ENCODE measurements around the gene EPS15. TPM values are rescaled to one million over a fixed set of nuclear protein-coding genes. Genes with fewer than 3 reads are reported as not detected.
"Not testable (repeated sequence)": the region's sequence is repeated elsewhere in the genome, so short reads cannot be mapped to it uniquely, and the experiment has no call there.

EPS15 gene
- total RNA-seq, 1 donor from 2014 or later = 55.0 TPM

- Mint-ChIP-seq H3K9me3 (no peaks in the 10 kb centered on the region), H3K27ac (no peak overlapping the region), H3K4me3 (no peak overlapping the region), H3K4me1 (peaks cover 12% of the 10 kb centered on the region), H3K36me3 (ENCODE audit: low read depth) (no peaks in the 10 kb centered on the region), H3K27me3 (peaks cover 34% of the 10 kb centered on the region)
- intact Hi-C loops (cut with micrococcal nuclease) = no loop called here
- no peak for DNase-seq
Observed at GRCh38 chr1:51328926-51329325, 190.1 kb downstream of the EPS15 start.

DNA sequence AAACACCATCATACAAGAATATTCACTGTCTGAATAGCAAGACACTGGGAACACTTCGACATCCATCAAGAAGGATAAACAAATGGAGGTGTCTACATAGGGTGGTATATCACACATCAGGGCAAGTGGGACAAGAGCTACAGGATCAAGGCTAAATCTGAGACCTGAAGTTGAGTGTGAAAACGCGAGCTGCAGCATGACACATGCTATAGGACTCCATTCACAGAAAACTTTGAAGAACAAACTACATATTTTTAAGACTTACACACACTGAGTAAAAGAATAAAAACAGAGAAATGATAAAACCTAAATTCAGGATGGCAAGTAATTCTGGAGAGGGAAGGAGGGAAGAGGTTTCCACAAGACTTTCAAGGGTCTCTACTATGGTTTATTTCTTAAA lies 190.8 kb downstream of the EPS15 start:
- DNase-seq = no peak
- H3K27ac Mint-ChIP-seq = no peak overlapping the region
- intact Hi-C loops (cut with micrococcal nuclease) = no loop called here
- no peak overlapping the region for H3K4me3 Mint-ChIP-seq
- peaks cover 36% of the 10 kb centered on the region for H3K27me3 Mint-ChIP-seq
- no peaks in the 10 kb centered on the region for H3K36me3 Mint-ChIP-seq (ENCODE audit: low read depth)
- H3K9me3 Mint-ChIP-seq = no peaks in the 10 kb centered on the region
- H3K4me1 Mint-ChIP-seq = peaks cover 12% of the 10 kb centered on the region

GRCh38 chr1:51327386-51327785 lies 191.7 kb downstream of the EPS15 start:
- no peaks in the 10 kb centered on the region for H3K9me3 Mint-ChIP-seq
- H3K27me3 Mint-ChIP-seq = peaks cover 41% of the 10 kb centered on the region
- H3K27ac Mint-ChIP-seq = no peak overlapping the region
- intact Hi-C loops (cut with micrococcal nuclease) = no loop called here
- no peak for DNase-seq
- no peak overlapping the region for H3K4me3 Mint-ChIP-seq
- peaks cover 12% of the 10 kb centered on the region for H3K4me1 Mint-ChIP-seq
- no peaks in the 10 kb centered on the region for H3K36me3 Mint-ChIP-seq (ENCODE audit: low read depth)

GRCh38 chr1:51326839-51327238 lies 192.2 kb downstream of the EPS15 start:
- Mint-ChIP-seq H3K27me3 (peaks cover 40% of the 10 kb centered on the region), H3K4me3 (no peak overlapping the region), H3K36me3 (ENCODE audit: low read depth) (no peaks in the 10 kb centered on the region), H3K27ac (no peak overlapping the region), H3K4me1 (peaks cover 12% of the 10 kb centered on the region), H3K9me3 (no peaks in the 10 kb centered on the region)
- DNase-seq = no peak
- intact Hi-C loops (cut with micrococcal nuclease) = no loop called here

DNA sequence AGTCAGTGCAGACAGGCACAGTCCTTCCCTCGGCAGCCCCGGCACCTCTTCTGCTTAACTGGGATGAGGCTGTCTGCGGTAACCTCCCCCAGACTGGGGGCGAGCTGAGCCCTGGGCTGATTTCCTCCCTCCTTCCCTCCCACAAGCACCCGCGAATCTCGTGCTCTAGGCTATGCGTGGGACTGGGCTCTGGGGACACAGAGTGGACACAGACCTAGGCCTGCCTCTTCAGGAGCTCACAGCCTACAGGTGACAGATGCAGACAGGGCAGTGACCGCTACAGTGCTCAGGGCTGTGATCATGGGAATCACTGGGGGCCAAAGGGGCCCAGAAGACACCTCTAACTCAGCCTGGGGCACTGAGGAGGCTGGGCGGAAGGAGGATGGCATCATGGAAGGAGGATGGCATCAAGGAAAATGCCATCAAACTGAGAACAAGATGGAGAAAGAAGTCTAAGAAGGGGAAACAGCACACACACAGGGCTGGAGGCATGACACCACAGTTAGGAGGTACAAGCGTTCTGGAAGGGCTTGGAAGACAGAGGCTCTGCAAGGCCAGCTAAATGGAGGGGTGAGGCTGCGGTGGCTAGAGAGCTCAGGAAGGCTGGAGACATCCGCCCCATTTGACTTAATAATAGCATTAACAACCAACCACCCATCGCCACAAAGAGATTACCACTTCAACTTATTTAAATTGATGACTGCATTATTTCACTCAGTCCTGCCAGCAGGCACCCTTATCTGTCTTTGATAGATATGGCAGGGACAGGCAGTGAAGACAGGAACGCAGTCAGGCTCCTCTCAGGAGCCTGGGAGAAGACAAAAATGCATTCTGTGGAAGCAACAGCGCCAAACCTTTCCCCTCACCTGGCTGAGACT lies 192.9 kb downstream of the EPS15 start:
- Mint-ChIP-seq H3K27ac (no peak overlapping the region), H3K4me1 (peaks cover 7% of the 10 kb centered on the region), H3K27me3 (peaks cover 33% of the 10 kb centered on the region), H3K4me3 (no peak overlapping the region), H3K9me3 (no peaks in the 10 kb centered on the region), H3K36me3 (ENCODE audit: low read depth) (no peaks in the 10 kb centered on the region)
- DNase-seq = no peak
- intact Hi-C loops (cut with micrococcal nuclease) = no loop called here

- Mint-ChIP-seq H3K27ac (no peak overlapping the region), H3K4me1 (peaks cover 2% of the 10 kb centered on the region), H3K36me3 (ENCODE audit: low read depth) (no peaks in the 10 kb centered on the region), H3K4me3 (no peak overlapping the region), H3K27me3 (peaks cover 28% of the 10 kb centered on the region), H3K9me3 (no peaks in the 10 kb centered on the region)
- intact Hi-C loops (cut with micrococcal nuclease) = no loop called here
- DNase-seq = no peak
Observed at GRCh38 chr1:51325391-51325790, 193.7 kb downstream of the EPS15 start.

DNA sequence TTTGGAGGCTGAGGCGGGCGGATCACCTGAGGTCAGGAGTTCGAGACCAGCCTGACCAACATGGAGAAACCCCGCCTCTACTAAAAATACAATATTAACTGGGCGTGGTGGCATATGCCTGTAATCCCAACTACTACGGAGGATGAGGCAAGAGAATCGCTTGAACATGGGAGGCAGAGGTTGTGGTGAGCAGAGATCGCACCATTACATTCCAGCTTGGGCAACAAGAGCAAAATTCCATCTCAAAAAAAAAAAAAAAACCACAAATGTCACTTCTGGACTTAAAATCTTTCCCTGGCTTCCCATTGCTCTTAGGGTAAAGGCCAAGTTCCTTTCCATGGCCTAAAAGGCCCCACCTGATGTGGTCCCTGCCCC lies 194.1 kb downstream of the EPS15 start:
- not testable (repeated sequence) for H3K36me3 Mint-ChIP-seq (ENCODE audit: low read depth)

DNA sequence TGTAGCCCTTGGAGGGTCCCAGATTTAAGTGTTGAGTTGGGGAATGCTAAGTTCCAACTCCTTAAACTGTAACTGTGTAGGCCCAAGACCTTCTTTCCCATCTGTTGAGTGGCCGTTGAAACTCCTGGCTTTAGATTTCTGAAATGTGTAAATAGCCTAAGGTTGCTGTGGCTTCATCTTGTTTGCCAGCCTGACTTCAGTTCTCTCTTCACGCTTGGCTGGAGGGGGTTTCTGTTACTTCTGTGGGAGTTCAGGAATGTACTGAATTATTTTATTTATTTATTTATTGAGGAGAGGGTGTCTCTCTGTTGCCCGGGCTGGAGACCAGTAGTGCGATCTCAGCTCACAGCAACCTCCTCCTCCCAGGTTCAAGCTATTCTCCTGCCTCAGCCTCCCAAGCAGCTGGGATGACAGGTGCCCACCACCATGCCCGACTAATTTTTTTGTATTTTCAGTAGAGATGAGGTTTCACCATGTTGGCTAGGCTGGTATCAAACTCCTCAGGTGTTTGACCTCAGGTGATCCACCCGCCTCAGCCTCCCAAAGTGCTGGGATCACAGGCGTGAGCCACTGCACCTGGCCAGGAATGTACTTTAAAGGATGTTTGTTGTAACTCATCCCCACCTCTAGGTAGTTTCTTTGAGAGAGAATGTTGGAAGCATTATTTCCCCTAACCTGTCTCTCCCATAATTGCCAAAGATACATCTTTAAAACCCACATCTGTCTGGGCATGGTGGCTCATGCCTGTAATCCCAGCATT lies 194.6 kb downstream of the EPS15 start:
- Mint-ChIP-seq H3K9me3 (no peaks in the 10 kb centered on the region), H3K4me1 (peaks cover 2% of the 10 kb centered on the region), H3K27me3 (peaks cover 24% of the 10 kb centered on the region), H3K27ac (no peak overlapping the region), H3K4me3 (no peak overlapping the region), H3K36me3 (ENCODE audit: low read depth) (no peaks in the 10 kb centered on the region)
- intact Hi-C loops (cut with micrococcal nuclease) = no loop called here
- DNase-seq = no peak

More for the DNA sequence above, 194.1 kb downstream of the EPS15 start:
- H3K27ac Mint-ChIP-seq; DNase-seq; intact Hi-C loops (cut with micrococcal nuclease); H3K9me3 Mint-ChIP-seq; H3K4me1 Mint-ChIP-seq; H3K4me3 Mint-ChIP-seq: not testable (repeated sequence)
- peaks cover 28% of the 10 kb centered on the region for H3K27me3 Mint-ChIP-seq

DNA sequence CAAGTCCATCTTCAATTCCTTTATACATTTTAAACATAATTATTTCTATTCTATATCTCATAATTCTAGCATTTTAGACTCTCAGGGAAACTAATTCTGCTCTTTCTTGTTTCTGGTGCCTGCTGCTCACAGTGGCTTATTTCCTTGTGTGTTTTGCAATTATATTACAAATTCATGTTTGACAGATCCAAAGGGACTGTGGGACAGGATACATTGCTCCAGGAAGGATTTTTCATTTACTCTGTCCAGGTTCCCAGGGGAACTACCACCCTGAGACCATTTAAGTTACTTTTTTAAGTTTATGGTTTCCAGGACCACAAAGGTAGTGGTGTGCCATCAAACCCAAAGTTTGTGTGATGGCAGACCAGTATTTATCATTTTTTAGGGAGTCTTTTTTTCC lies 195.3 kb downstream of the EPS15 start:
- no peak for DNase-seq
- H3K4me1 Mint-ChIP-seq = peaks cover 2% of the 10 kb centered on the region
- no peak overlapping the region for H3K4me3 Mint-ChIP-seq
- peaks cover 21% of the 10 kb centered on the region for H3K27me3 Mint-ChIP-seq
- no peaks in the 10 kb centered on the region for H3K9me3 Mint-ChIP-seq
- H3K36me3 Mint-ChIP-seq (ENCODE audit: low read depth) = no peaks in the 10 kb centered on the region
- intact Hi-C loops (cut with micrococcal nuclease) = no loop called here
- no peak overlapping the region for H3K27ac Mint-ChIP-seq

DNA sequence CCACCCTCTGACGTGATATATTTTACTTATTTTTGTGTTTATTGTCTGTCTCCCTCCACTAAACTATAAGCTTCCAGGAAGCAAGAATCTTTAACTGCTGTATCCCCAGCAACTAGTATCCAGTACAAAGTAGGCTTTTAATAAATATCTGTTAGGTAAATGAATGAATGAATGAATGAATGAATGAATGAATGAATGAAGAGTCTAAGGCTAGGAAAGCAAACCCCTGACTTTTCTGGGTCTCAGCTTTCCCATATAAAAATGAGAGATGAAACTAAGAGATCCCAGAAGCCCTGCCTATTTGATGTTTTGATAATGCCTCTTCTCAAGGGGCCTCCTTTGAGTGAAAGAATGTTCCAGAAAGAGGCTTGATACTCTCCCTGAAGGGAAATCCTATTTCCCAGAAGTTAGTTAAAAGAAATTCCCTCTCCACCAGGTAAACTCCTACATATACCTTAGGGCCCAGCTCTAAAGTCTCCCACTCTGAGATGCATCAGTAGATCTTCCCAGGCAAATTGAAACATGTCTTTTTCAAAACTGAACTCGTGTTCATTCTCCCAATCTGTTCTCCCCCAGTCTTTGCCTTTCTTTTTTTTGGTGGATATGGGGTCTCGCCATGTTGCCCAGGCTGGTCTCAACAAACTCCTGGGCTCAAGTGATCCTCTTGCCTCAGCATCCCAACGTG lies 196.5 kb downstream of the EPS15 start:
- Mint-ChIP-seq H3K27me3 (peaks cover 16% of the 10 kb centered on the region), H3K4me1 (peaks cover 2% of the 10 kb centered on the region), H3K4me3 (no peak overlapping the region), H3K36me3 (ENCODE audit: low read depth) (no peaks in the 10 kb centered on the region), H3K9me3 (no peaks in the 10 kb centered on the region), H3K27ac (no peak overlapping the region)
- no peak for DNase-seq
- intact Hi-C loops (cut with micrococcal nuclease) = no loop called here

DNA sequence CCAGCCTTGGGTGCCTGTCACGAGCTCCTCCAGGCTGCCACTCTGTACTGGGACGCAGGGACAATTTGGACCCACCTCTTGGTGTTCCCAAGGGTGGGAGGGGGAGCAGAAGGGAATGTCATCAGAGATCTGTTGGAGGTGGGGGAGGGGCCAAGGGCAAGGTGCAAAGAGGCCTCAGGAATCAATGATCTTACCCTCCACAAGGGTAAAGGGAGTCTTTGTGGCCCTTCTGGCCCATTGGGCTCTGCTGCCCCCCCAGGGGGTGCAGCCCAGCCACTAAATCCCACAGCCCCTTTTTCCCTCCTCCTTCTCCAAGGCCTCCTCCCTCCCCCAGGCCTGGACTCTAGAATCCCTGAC lies 197.2 kb downstream of the EPS15 start:
- no peaks in the 10 kb centered on the region for H3K9me3 Mint-ChIP-seq
- no peaks in the 10 kb centered on the region for H3K36me3 Mint-ChIP-seq (ENCODE audit: low read depth)
- no peak overlapping the region for H3K4me3 Mint-ChIP-seq
- H3K4me1 Mint-ChIP-seq = no peaks in the 10 kb centered on the region
- H3K27ac Mint-ChIP-seq = no peak overlapping the region
- intact Hi-C loops (cut with micrococcal nuclease) = no loop called here
- DNase-seq = no peak
- peaks cover 16% of the 10 kb centered on the region for H3K27me3 Mint-ChIP-seq

DNA sequence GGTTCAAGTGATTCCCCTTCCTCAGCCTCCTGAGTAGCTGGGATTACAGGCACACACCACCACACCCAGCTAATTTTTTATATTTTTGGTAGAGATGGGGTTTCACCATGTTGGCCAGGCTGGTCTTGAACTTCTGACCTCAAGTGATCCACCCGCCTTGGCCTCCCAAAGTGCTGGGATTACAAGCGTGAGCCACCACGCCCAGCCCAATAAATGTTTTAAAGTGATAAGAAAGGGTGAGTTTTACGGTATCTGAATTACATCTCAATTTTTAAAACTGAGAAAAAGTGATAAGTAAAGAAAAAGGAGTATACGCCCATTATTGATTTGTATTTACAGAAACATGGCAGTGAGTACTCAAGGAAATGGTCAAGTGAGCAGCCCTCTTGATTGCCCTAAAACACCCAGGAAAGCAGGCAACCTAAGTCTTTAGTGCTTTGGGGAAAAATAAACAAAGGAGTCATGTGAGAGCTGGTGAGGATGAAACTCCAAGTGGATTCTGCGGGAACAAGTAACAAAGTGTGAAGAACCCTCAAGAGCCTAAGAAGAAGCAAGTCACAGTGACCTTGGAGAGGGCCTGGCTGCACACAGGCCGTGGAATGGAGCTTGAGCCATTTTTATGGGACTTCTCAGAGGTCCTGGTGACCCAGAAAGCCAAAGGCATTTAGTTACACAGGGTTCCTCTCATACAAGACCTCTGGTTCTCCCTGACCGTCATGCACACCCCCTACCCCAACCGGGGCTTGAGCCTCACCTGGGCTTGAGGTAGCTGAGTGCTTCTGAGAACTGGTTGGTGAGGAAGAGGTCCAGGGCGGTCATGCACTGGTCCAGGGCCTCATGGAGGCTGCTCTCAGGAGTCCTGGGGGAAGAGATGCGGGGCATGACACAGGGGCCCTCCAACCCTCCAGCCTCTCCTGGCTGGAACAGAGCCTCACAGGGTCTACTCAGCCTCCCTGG lies 197.8 kb downstream of the EPS15 start:
- peaks cover 16% of the 10 kb centered on the region for H3K27me3 Mint-ChIP-seq
- H3K4me1 Mint-ChIP-seq = no peaks in the 10 kb centered on the region
- H3K9me3 Mint-ChIP-seq = no peaks in the 10 kb centered on the region
- H3K27ac Mint-ChIP-seq = no peak overlapping the region
- intact Hi-C loops (cut with micrococcal nuclease) = no loop called here
- no peaks in the 10 kb centered on the region for H3K36me3 Mint-ChIP-seq (ENCODE audit: low read depth)
- no peak for DNase-seq
- H3K4me3 Mint-ChIP-seq = no peak overlapping the region

GRCh38 chr1:51317798-51318197 lies 201.3 kb downstream of the EPS15 start:
- H3K4me1 Mint-ChIP-seq = peaks cover 14% of the 10 kb centered on the region
- intact Hi-C loops (cut with micrococcal nuclease) = no loop called here

More at GRCh38 chr1:51317798-51318197, 201.3 kb downstream of the EPS15 start:
- H3K36me3 Mint-ChIP-seq (ENCODE audit: low read depth) = no peaks in the 10 kb centered on the region
- no peaks in the 10 kb centered on the region for H3K9me3 Mint-ChIP-seq
- no peak for DNase-seq
- no peak overlapping the region for H3K4me3 Mint-ChIP-seq
- peaks cover 4% of the 10 kb centered on the region for H3K27me3 Mint-ChIP-seq
- no peak overlapping the region for H3K27ac Mint-ChIP-seq

Measured in activated CD4-positive, alpha-beta T cell treated with anti-CD3 and anti-CD28 coated beads, Interleukin-2, amount 10 ng/mL, durations not matched to agents 24 days and 14 days (primary cell).